Right lobe of liver (tissue), 4 donors: ENCODE data around the gene C14orf132.

Source experiments
- POLR2A ChIP-seq: fragments of 450-650 bp; IDR thresholded peaks from one replicate; pipeline ENCODE4 v1.6.1; 2017; ENCODE audit warnings: antibody characterized with exemption, mild to moderate bottlenecking
- TF ChIP-seq, protein P1 (sequence below), 4 donors: fragments of 200-600 bp in 3 of 4; fragments of 450-650 bp in 1 of 4; IDR thresholded peaks; one replicate each; pipeline versions ENCODE4 v1.5.1 to v1.8.0; 2016 to 2022; ENCODE audit warnings: antibody characterized with exemption in 4 of 4, mild to moderate bottlenecking in 2 of 4
- donor health status: DM: no; HTN: no; CAD: no.
- donor health status: DM: no; HTN: no; CAD: no.
- donor health status: DM: no; HTN: yes; CAD: no.

DNA sequence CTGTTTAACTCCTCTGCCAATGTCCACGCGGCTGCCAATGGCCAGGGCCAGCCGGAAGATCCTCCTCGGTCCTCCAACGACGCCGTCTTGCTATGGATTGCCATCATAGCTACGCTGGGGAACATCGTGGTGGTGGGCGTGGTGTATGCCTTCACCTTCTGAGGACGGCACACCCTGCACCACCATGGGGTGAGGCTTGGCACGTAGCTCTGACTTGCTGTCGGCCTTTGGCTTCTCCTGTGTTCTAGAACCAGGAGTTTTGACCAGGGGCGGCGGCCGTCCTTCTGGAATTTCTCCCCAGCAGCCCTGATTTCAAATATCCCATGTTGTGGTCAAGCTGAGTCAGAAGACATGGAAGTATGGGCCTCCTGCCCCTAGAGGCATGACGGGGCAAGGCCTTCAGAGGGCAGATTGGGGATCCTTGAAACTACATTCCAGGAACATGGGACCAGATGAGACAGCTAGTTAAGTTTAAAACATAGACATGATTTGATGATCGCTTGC, 47.5 kb downstream of the C14orf132 start:
- TF ChIP-seq, protein P1, sequence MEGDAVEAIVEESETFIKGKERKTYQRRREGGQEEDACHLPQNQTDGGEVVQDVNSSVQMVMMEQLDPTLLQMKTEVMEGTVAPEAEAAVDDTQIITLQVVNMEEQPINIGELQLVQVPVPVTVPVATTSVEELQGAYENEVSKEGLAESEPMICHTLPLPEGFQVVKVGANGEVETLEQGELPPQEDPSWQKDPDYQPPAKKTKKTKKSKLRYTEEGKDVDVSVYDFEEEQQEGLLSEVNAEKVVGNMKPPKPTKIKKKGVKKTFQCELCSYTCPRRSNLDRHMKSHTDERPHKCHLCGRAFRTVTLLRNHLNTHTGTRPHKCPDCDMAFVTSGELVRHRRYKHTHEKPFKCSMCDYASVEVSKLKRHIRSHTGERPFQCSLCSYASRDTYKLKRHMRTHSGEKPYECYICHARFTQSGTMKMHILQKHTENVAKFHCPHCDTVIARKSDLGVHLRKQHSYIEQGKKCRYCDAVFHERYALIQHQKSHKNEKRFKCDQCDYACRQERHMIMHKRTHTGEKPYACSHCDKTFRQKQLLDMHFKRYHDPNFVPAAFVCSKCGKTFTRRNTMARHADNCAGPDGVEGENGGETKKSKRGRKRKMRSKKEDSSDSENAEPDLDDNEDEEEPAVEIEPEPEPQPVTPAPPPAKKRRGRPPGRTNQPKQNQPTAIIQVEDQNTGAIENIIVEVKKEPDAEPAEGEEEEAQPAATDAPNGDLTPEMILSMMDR (IDR thresholded peaks at IDR 0.05) = no peak
- no peak for TF ChIP-seq POLR2A
